HepG2 (cell line): ENCODE results near the gene SLC38A1. TPM values are rescaled to one million over a fixed set of nuclear protein-coding genes. Genes with fewer than 3 reads are reported as not detected.
A peak's percentile ranks its signal among the peaks of the same experiment; 100 is the strongest.

Experiments
- ARNTL ChIP-seq: sonication (generic); formaldehyde crosslinking; IDR thresholded peaks from 2 replicates; pipeline ENCODE4 v1.4.0; 2020; ENCODE audit warnings: mild to moderate bottlenecking, missing genetic modification reagents
- ATF2 ChIP-seq: sonication (generic); formaldehyde crosslinking; IDR thresholded peaks from 2 replicates; pipeline ENCODE4 v1.4.0; 2020; ENCODE audit warnings: missing genetic modification reagents
- CCDC6 ChIP-seq: sonication (generic); formaldehyde crosslinking; IDR thresholded peaks from 2 replicates; pipeline ENCODE4 v1.8.1; 2022; ENCODE audit warnings: mild to moderate bottlenecking, missing genetic modification reagents, moderate library complexity
- CHD2 ChIP-seq: IDR thresholded peaks from 2 replicates; pipeline ENCODE4 v1.6.1; 2011; ENCODE audit warnings: low read depth, low read length, improper control_type of control experiment
- DNMT3B ChIP-seq: conservative IDR thresholded peaks from 2 replicates; pipeline ENCODE4 v1.6.1; 2016; ENCODE audit warnings: missing biosample characterization, control low read depth
- FOXK2 ChIP-seq: fragments of 450-650 bp; IDR thresholded peaks from 2 replicates; pipeline ENCODE4 v1.6.1; 2016
- HNF4G ChIP-seq, 2 experiments: sonication (generic) in 1 of 2; formaldehyde crosslinking in 1 of 2; IDR thresholded peaks; 2 replicates each; pipeline versions ENCODE4 v1.4.0 to v1.6.1; 2011 to 2020; ENCODE audit warnings: borderline replicate concordance in 2 of 2, low read depth in 2 of 2, mild to moderate bottlenecking in 2 of 2, low read length in 1 of 2, missing genetic modification reagents in 1 of 2, moderate library complexity in 1 of 2
- ISL2 ChIP-seq: sonication (generic); formaldehyde crosslinking; IDR thresholded peaks from 2 replicates; pipeline ENCODE4 v1.5.0; 2020; ENCODE audit warnings: missing genetic modification reagents
- NR0B2 ChIP-seq: sonication (generic); formaldehyde crosslinking; IDR thresholded peaks from 2 replicates; pipeline ENCODE4 v1.4.0; 2020; ENCODE audit warnings: mild to moderate bottlenecking, missing genetic modification reagents
- PHF8 ChIP-seq: sonication (generic); formaldehyde crosslinking; IDR thresholded peaks from 2 replicates; pipeline ENCODE4 v1.5.0; 2020; ENCODE audit warnings: missing genetic modification reagents
- REL ChIP-seq: sonication (generic); formaldehyde crosslinking; conservative IDR thresholded peaks from 2 replicates; pipeline ENCODE4 v1.8.0; 2022; ENCODE audit warnings: mild to moderate bottlenecking, missing genetic modification reagents, moderate library complexity
- SNAPC2 ChIP-seq: sonication (generic); formaldehyde crosslinking; IDR thresholded peaks from 2 replicates; pipeline ENCODE4 v1.8.1; 2022; ENCODE audit warnings: mild to moderate bottlenecking, missing genetic modification reagents
- STAG1 ChIP-seq: sonication (generic); formaldehyde crosslinking; IDR thresholded peaks from 2 replicates; pipeline ENCODE4 v1.4.0; 2020; ENCODE audit warnings: missing genetic modification reagents
- TBX2 ChIP-seq: sonication (generic); formaldehyde crosslinking; IDR thresholded peaks from 2 replicates; pipeline ENCODE4 v1.5.0; 2020; ENCODE audit warnings: missing genetic modification reagents, mild to moderate bottlenecking, borderline replicate concordance
- ZFP62 ChIP-seq: sonication (generic); formaldehyde crosslinking; IDR thresholded peaks from 2 replicates; pipeline ENCODE4 v1.4.0; 2020; ENCODE audit warnings: missing genetic modification reagents
- ZNF10 ChIP-seq: sonication (generic); formaldehyde crosslinking; IDR thresholded peaks from 2 replicates; pipeline ENCODE4 v1.4.0; 2020; ENCODE audit warnings: mild to moderate bottlenecking, low read depth, missing genetic modification reagents, borderline replicate concordance
- ZNF296 ChIP-seq: sonication (generic); formaldehyde crosslinking; conservative IDR thresholded peaks from 2 replicates; pipeline ENCODE4 v1.5.0; 2020; ENCODE audit warnings: mild to moderate bottlenecking, missing genetic modification reagents
- ZNF354B ChIP-seq: sonication (generic); formaldehyde crosslinking; IDR thresholded peaks from 2 replicates; pipeline ENCODE4 v1.8.0; 2022; ENCODE audit warnings: mild to moderate bottlenecking, missing genetic modification reagents
- ZNF75D ChIP-seq: sonication (generic); formaldehyde crosslinking; IDR thresholded peaks from 2 replicates; pipeline ENCODE4 v1.8.1; 2023; ENCODE audit warnings: missing genetic modification reagents, mild to moderate bottlenecking, borderline replicate concordance
- ZNF883 ChIP-seq: sonication (generic); formaldehyde crosslinking; IDR thresholded peaks from 2 replicates; pipeline ENCODE4 v1.5.1; 2020; ENCODE audit warnings: mild to moderate bottlenecking, missing genetic modification reagents; ENCODE audit errors: not compliant biosample characterization
- ZSCAN31 ChIP-seq: sonication (generic); formaldehyde crosslinking; IDR thresholded peaks from 2 replicates; pipeline ENCODE4 v1.5.0; 2020; ENCODE audit warnings: low read depth, mild to moderate bottlenecking, missing genetic modification reagents
- polyA plus RNA-seq, 8 experiments: library from polyadenylated mRNA; depleted of rRNA in 3 of 8; stranded (reverse) in 7 of 8; unstranded in 1 of 8; fragments of >200 nt; fragmentation: Illumina TruSeq in 4 of 8; extraction: Trizol in 4 of 8; gene quantifications; 2 replicates each; pipeline versions ENCODE4 v1.2.1 to v1.2.3, GENCODE V29; 2011 to 2016; ENCODE audit warnings: low read depth in 4 of 8, missing spikeins in 1 of 8, mixed read lengths in 1 of 8; ENCODE audit not compliant: insufficient read depth in 1 of 8
- total RNA-seq, 5 experiments: library from RNA; depleted of rRNA; stranded (reverse); fragments of >200 nt; fragmentation: Illumina TruSeq; extraction: Trizol; gene quantifications; 2 replicates each; pipeline ENCODE4 v1.2.3, GENCODE V29; 2016; ENCODE audit warnings: low read depth in 1 of 5
- TF ChIP-seq, protein P1 (sequence below): sonication (generic); formaldehyde crosslinking; conservative IDR thresholded peaks from 2 replicates; pipeline ENCODE4 v1.4.0; 2020; ENCODE audit warnings: mild to moderate bottlenecking, missing genetic modification reagents, moderate library complexity
- TF ChIP-seq, protein P2 (sequence below): sonication (generic); formaldehyde crosslinking; IDR thresholded peaks from 2 replicates; pipeline ENCODE4 v1.5.0; 2020; ENCODE audit warnings: missing genetic modification reagents
- TF ChIP-seq, protein P3 (sequence below): sonication (generic); formaldehyde crosslinking; IDR thresholded peaks from 2 replicates; pipeline ENCODE4 v1.5.1; 2020; ENCODE audit warnings: missing genetic modification reagents, mild to moderate bottlenecking, borderline replicate concordance

Gene SLC38A1
- total and polyA plus RNA-seq, 2 of the 13 experiments (the other 11 are each of a cell fraction or from before 2014, with no cell fraction given), result 47.0 to 50.6 TPM

DNA sequence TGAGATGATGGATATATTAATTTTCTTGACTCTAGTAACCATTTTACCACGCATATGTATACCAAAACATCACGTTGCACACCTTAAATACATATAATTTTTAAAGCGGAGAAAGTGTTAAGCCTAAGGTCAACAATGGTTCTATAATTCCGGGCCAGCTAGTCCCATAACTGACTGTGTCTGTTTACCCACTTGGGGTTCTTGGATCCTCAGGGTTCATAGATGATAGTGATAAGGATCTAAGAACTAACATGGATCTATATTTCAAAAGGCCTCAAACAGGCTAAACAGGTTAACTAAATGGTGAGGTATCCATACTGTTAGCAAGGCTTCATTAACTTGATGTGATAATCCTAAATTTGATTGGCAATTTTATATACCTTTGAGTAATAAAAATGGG, 9.8 kb downstream of the SLC38A1 start (continued):
- TF ChIP-seq TBX2, result peak; percentile 38; the same call in 1 of the 2 replicates
- no peak for TF ChIP-seq NR0B2 (CRISPR knock-in tag)
- TF ChIP-seq ATF2 (CRISPR knock-in tag), result no peak
- TF ChIP-seq, protein P1, sequence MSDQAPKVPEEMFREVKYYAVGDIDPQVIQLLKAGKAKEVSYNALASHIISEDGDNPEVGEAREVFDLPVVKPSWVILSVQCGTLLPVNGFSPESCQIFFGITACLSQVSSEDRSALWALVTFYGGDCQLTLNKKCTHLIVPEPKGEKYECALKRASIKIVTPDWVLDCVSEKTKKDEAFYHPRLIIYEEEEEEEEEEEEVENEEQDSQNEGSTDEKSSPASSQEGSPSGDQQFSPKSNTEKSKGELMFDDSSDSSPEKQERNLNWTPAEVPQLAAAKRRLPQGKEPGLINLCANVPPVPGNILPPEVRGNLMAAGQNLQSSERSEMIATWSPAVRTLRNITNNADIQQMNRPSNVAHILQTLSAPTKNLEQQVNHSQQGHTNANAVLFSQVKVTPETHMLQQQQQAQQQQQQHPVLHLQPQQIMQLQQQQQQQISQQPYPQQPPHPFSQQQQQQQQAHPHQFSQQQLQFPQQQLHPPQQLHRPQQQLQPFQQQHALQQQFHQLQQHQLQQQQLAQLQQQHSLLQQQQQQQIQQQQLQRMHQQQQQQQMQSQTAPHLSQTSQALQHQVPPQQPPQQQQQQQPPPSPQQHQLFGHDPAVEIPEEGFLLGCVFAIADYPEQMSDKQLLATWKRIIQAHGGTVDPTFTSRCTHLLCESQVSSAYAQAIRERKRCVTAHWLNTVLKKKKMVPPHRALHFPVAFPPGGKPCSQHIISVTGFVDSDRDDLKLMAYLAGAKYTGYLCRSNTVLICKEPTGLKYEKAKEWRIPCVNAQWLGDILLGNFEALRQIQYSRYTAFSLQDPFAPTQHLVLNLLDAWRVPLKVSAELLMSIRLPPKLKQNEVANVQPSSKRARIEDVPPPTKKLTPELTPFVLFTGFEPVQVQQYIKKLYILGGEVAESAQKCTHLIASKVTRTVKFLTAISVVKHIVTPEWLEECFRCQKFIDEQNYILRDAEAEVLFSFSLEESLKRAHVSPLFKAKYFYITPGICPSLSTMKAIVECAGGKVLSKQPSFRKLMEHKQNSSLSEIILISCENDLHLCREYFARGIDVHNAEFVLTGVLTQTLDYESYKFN, result peak; percentile 34
- no peak for TF ChIP-seq ARNTL
- TF ChIP-seq ZFP62, result no peak
- no peak for TF ChIP-seq ZNF296 (CRISPR knock-in tag)
- no peak for TF ChIP-seq PHF8 (CRISPR knock-in tag)
- no peak for TF ChIP-seq ZNF354B
- TF ChIP-seq ZNF883 (CRISPR knock-in tag), result no peak
- no peak for TF ChIP-seq ZNF75D (CRISPR knock-in tag)
- TF ChIP-seq CCDC6 (CRISPR knock-in tag), result no peak
- no peak for TF ChIP-seq FOXK2
- TF ChIP-seq DNMT3B, result no peak
- TF ChIP-seq, protein P2, sequence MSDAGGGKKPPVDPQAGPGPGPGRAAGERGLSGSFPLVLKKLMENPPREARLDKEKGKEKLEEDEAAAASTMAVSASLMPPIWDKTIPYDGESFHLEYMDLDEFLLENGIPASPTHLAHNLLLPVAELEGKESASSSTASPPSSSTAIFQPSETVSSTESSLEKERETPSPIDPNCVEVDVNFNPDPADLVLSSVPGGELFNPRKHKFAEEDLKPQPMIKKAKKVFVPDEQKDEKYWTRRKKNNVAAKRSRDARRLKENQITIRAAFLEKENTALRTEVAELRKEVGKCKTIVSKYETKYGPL (CRISPR knock-in tag), result no peak
- TF ChIP-seq ZSCAN31, result no peak
- no peak for TF ChIP-seq ZNF10
- no peak for TF ChIP-seq HNF4G (IDR thresholded peaks at IDR 0.05; ENCODE audit: borderline replicate concordance, low read depth, low read length)
- no peak for TF ChIP-seq HNF4G (CRISPR knock-in tag; IDR thresholded peaks at IDR 0.05; ENCODE audit: borderline replicate concordance, low read depth)
- no peak for TF ChIP-seq SNAPC2 (CRISPR knock-in tag)
- no peak for TF ChIP-seq CHD2
- TF ChIP-seq STAG1 (CRISPR knock-in tag), result no peak
- peak; percentile 13; the same call in 1 of the 2 replicates for TF ChIP-seq ISL2 (CRISPR knock-in tag)
- TF ChIP-seq REL (CRISPR knock-in tag), result no peak
- TF ChIP-seq, protein P3, sequence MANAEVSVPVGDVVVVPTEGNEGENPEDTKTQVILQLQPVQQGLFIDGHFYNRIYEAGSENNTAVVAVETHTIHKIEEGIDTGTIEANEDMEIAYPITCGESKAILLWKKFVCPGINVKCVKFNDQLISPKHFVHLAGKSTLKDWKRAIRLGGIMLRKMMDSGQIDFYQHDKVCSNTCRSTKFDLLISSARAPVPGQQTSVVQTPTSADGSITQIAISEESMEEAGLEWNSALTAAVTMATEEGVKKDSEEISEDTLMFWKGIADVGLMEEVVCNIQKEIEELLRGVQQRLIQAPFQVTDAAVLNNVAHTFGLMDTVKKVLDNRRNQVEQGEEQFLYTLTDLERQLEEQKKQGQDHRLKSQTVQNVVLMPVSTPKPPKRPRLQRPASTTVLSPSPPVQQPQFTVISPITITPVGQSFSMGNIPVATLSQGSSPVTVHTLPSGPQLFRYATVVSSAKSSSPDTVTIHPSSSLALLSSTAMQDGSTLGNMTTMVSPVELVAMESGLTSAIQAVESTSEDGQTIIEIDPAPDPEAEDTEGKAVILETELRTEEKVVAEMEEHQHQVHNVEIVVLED (CRISPR knock-in tag), result no peak
